ENCODE results near the gene PSMA5. TPM values are rescaled to one million over a fixed set of nuclear protein-coding genes. Genes with fewer than 3 reads are reported as not detected.

Gene PSMA5
- total and polyA plus RNA-seq, 2 of the 13 experiments (the other 11 are each of a cell fraction or from before 2014, with no cell fraction given) = 140 to 169 TPM

DNA sequence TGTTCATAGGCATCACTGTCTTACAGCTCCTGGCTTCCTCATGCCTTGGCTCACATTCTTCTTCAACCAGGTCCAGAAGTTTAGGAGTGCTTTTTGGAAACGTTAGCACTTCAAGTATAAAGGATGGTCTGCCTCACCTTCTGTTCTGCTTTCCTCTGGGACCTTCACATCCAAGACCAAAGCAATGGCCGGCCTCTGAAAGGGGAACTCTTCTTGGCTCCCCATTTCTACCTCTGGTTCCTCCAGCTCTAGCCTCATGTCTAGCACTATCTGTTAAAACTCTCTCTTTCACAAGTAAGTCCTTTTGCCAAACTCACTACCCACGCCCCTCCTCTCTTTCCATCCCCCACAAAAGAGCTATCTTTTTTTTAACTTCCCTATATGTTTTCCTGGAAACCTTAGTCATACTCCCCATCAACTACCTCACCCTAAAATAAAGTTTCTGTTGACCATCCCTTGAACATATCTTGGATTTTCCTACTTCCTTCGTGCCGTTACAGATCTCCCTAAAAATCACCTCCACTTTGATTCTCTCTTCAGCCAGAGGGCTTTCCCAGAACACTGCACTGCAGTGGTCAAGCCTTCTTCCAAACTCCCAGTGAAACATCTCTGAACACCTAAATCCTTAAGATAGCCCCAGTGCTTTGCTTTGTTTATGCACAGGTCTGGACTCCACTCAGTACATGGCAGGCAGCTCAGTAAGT lies 36.5 kb downstream of the PSMA5 start:
- ChIA-PET POLR2A (interaction anchor here (0.9 to 1.6 kb wide), 2 partner anchors 9 to 11 kb away, joined by 3 to 4 read pairs; no protein-coding TSS in a partner anchor), CTCF (ENCODE audit: low intra/inter-chr PET ratio, low total read pairs) (no interaction called here)
- Histone ChIP-seq H3K27me3 (ENCODE audit: control insufficient read depth in 1 of 2, insufficient read depth in 2 of 2, low read length in 2 of 2) (no peaks in the 10 kb centered on the region), H4K20me1 (ENCODE audit: insufficient read depth, low read length) (no peaks in the 10 kb centered on the region), H3K27ac (ENCODE audit: extremely low read length, insufficient read depth, low read length) (no peak overlapping the region), H3K4me3 (replicated peaks in 1 of 3; ENCODE audit: insufficient read depth in 1 of 3, low read depth in 2 of 3, low read length in 3 of 3) (no peak overlapping the region), H3K4me1 (ENCODE audit: insufficient read depth, low read length) (peaks cover 92% of the 10 kb centered on the region), H3K9me3 (ENCODE audit: low read length) (no peaks in the 10 kb centered on the region), H3K79me2 (ENCODE audit: insufficient read depth, low read length) (peaks cover 88% of the 10 kb centered on the region), H3K36me3 (replicated peaks in 1 of 2; ENCODE audit: control insufficient read depth in 1 of 2, insufficient read depth in 2 of 2, low read length in 2 of 2) (peaks cover 0 to 11% of the 10 kb centered on the region in 2 experiments; a peak in 2 of 5 replicates), H3K9ac (ENCODE audit: insufficient read depth, low read depth, low read length) (no peak overlapping the region), H2AFZ (ENCODE audit: low read length) (no peak overlapping the region), H3K4me2 (ENCODE audit: low read depth, low read length) (peak overlapping the region; percentile 82)
- no peak for TF ChIP-seq PCBP1 (IDR thresholded peaks at IDR 0.05; ENCODE audit: borderline replicate concordance, low read depth, low read length)
- TF ChIP-seq ZNF713 (CRISPR knock-in tag; IDR thresholded peaks at IDR 0.05) = 0 out of 2 replicates have a peak, but pooled peaks have one; percentile 43
- no peak for TF ChIP-seq BORCS8-MEF2B (CRISPR knock-in tag; IDR thresholded peaks at IDR 0.05)
- TF ChIP-seq STAT6 (CRISPR knock-in tag; IDR thresholded peaks at IDR 0.05; ENCODE audit: borderline replicate concordance) = peak; percentile 28; the same call in 1 of the 2 replicates
- TF ChIP-seq TCF7L2 (IDR thresholded peaks at IDR 0.05; ENCODE audit: low read depth, low read length) = no peak
- TF ChIP-seq, protein P1, sequence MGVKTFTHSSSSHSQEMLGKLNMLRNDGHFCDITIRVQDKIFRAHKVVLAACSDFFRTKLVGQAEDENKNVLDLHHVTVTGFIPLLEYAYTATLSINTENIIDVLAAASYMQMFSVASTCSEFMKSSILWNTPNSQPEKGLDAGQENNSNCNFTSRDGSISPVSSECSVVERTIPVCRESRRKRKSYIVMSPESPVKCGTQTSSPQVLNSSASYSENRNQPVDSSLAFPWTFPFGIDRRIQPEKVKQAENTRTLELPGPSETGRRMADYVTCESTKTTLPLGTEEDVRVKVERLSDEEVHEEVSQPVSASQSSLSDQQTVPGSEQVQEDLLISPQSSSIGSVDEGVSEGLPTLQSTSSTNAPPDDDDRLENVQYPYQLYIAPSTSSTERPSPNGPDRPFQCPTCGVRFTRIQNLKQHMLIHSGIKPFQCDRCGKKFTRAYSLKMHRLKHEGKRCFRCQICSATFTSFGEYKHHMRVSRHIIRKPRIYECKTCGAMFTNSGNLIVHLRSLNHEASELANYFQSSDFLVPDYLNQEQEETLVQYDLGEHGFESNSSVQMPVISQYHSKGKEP (CRISPR knock-in tag; IDR thresholded peaks at IDR 0.05) = no peak
- TF ChIP-seq HOXA5 (CRISPR knock-in tag; IDR thresholded peaks at IDR 0.05) = no peak
- TF ChIP-seq TEAD3 (CRISPR knock-in tag; optimal IDR thresholded peaks at IDR 0.05; ENCODE audit: borderline replicate concordance) = no peak
- TF ChIP-seq, protein P2, sequence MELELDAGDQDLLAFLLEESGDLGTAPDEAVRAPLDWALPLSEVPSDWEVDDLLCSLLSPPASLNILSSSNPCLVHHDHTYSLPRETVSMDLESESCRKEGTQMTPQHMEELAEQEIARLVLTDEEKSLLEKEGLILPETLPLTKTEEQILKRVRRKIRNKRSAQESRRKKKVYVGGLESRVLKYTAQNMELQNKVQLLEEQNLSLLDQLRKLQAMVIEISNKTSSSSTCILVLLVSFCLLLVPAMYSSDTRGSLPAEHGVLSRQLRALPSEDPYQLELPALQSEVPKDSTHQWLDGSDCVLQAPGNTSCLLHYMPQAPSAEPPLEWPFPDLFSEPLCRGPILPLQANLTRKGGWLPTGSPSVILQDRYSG (CRISPR knock-in tag; IDR thresholded peaks at IDR 0.05) = no peak
- no peak for TF ChIP-seq TCF7 (IDR thresholded peaks at IDR 0.05; ENCODE audit: low read depth)
- TF ChIP-seq FUBP1 (CRISPR knock-in tag; IDR thresholded peaks at IDR 0.05; ENCODE audit: borderline replicate concordance) = no peak
- BruUV-seq (replicated peaks) = no TSS peak
- WGBS (ENCODE audit: low lambda C conversion rate) = 93% methylated on average over 5 of the region's 5 CpGs
- no peak for ATAC-seq
- in situ Hi-C loops (cut with HindIII; ENCODE audit: extremely low pct_ligation_motif_present, low pct_unique_long_range_greater_than_20kb) = no loop called here
- no peak for FAIRE-seq
- intact Hi-C loops (cut with micrococcal nuclease; ENCODE audit: unreplicated experiment) = loop anchor here (10.0 kb wide), 1 partner anchor 295 kb away; the partner anchor contains the start of gene TMEM167B
- DNase-seq (ENCODE audit: low spot score) = no peak
